ENCODE measurements around the gene PCDHB3.
"Not testable (repeated sequence)": the region's sequence is repeated elsewhere in the genome, so short reads cannot be mapped to it uniquely, and the experiment has no call there.

PCDHB3 gene

GRCh38 chr5:141101059-141101458 lies 786 bp downstream of the PCDHB3 start:
- Histone ChIP-seq H3K27ac (no peak overlapping the region), H3K9ac (no peak overlapping the region), H3K9me3 (ENCODE audit: control insufficient read depth, low read length) (no peaks in the 10 kb centered on the region), H3K79me2 (no peaks in the 10 kb centered on the region), H3K27me3 (ENCODE audit: control insufficient read depth, insufficient read depth, low read length) (peaks cover 6% of the 10 kb centered on the region), H3K36me3 (ENCODE audit: control insufficient read depth, insufficient read depth, low read length) (no peaks in the 10 kb centered on the region), H2AFZ (peak overlapping the region; percentile 72), H3K4me3 (ENCODE audit: low read depth, low read length) (no peak overlapping the region), H3K4me1 (no peaks in the 10 kb centered on the region), H3K4me2 (ENCODE audit: low read length) (no peak overlapping the region)
- TF ChIP-seq CTCF (IDR thresholded peaks at IDR 0.05) = no peak

- H3K27ac ChIP-seq; H3K4me2 ChIP-seq (ENCODE audit: low read length); H3K9me3 ChIP-seq (ENCODE audit: control insufficient read depth, low read length); H3K79me2 ChIP-seq; H2AFZ ChIP-seq; H3K36me3 ChIP-seq (ENCODE audit: control insufficient read depth, insufficient read depth, low read length); H3K9ac ChIP-seq; H3K27me3 ChIP-seq (ENCODE audit: control insufficient read depth, insufficient read depth, low read length); H3K4me1 ChIP-seq; H3K4me3 ChIP-seq (ENCODE audit: low read depth, low read length): not testable (repeated sequence)
Observed at GRCh38 chr5:141102070-141102469, 1.8 kb downstream of the PCDHB3 start.

- not testable (repeated sequence) for H3K79me2 ChIP-seq; H3K4me3 ChIP-seq (ENCODE audit: low read depth, low read length); H3K4me2 ChIP-seq (ENCODE audit: low read length); H3K27ac ChIP-seq; H3K4me1 ChIP-seq; H3K36me3 ChIP-seq (ENCODE audit: control insufficient read depth, insufficient read depth, low read length); H2AFZ ChIP-seq; H3K27me3 ChIP-seq (ENCODE audit: control insufficient read depth, insufficient read depth, low read length); H3K9me3 ChIP-seq (ENCODE audit: control insufficient read depth, low read length); H3K9ac ChIP-seq
Observed at GRCh38 chr5:141102471-141102870, 2.2 kb downstream of the PCDHB3 start.

- Histone ChIP-seq H2AFZ (no peak overlapping the region), H3K4me2 (ENCODE audit: low read length) (no peak overlapping the region), H3K27ac (no peak overlapping the region), H3K4me3 (ENCODE audit: low read depth, low read length) (no peak overlapping the region), H3K9me3 (ENCODE audit: control insufficient read depth, low read length) (no peaks in the 10 kb centered on the region), H3K9ac (no peak overlapping the region), H3K4me1 (no peaks in the 10 kb centered on the region), H3K27me3 (ENCODE audit: control insufficient read depth, insufficient read depth, low read length) (peaks cover 6% of the 10 kb centered on the region), H3K36me3 (ENCODE audit: control insufficient read depth, insufficient read depth, low read length) (no peaks in the 10 kb centered on the region), H3K79me2 (no peaks in the 10 kb centered on the region)
- TF ChIP-seq CTCF (IDR thresholded peaks at IDR 0.05) = no peak
Observed at GRCh38 chr5:141105350-141105749, 5.1 kb downstream of the PCDHB3 start.

- Histone ChIP-seq H3K27me3 (ENCODE audit: control insufficient read depth, insufficient read depth, low read length) (peaks cover 8% of the 10 kb centered on the region), H3K4me2 (ENCODE audit: low read length) (no peak overlapping the region), H3K9ac (no peak overlapping the region), H2AFZ (no peak overlapping the region), H3K9me3 (ENCODE audit: control insufficient read depth, low read length) (peaks cover 14% of the 10 kb centered on the region), H3K79me2 (no peaks in the 10 kb centered on the region), H3K36me3 (ENCODE audit: control insufficient read depth, insufficient read depth, low read length) (no peaks in the 10 kb centered on the region), H3K4me1 (no peaks in the 10 kb centered on the region), H3K27ac (no peak overlapping the region), H3K4me3 (ENCODE audit: low read depth, low read length) (no peak overlapping the region)
- no peak for TF ChIP-seq CTCF (IDR thresholded peaks at IDR 0.05)
Observed at GRCh38 chr5:141119250-141119649, 19.0 kb downstream of the PCDHB3 start.

GRCh38 chr5:141121563-141121962 lies 21.3 kb downstream of the PCDHB3 start, which contains the start of gene PCDHB4:
Gene PCDHB4 (plus strand): TSS chr5:141121818. CDS start chr5:141121999, 181 bp downstream.
- H3K9ac ChIP-seq = no peak within 1 kb of the TSS

More at GRCh38 chr5:141121563-141121962, 21.3 kb downstream of the PCDHB3 start, which contains the start of gene PCDHB4:
- Histone ChIP-seq H3K4me1 (no peaks in the 10 kb centered on the region), H3K27ac (no peak within 1 kb of the TSS), H2AFZ (no peak within 1 kb of the TSS), H3K36me3 (ENCODE audit: control insufficient read depth, insufficient read depth, low read length) (no peaks in the 10 kb centered on the region), H3K9me3 (ENCODE audit: control insufficient read depth, low read length) (peaks cover 8% of the 10 kb centered on the region), H3K27me3 (ENCODE audit: control insufficient read depth, insufficient read depth, low read length) (peaks cover 8% of the 10 kb centered on the region), H3K79me2 (no peaks in the 10 kb centered on the region), H3K4me3 (ENCODE audit: low read depth, low read length) (no peak within 1 kb of the TSS), H3K4me2 (ENCODE audit: low read length) (no peak within 1 kb of the TSS)
- no peak for TF ChIP-seq CTCF (IDR thresholded peaks at IDR 0.05)
